NCI-H82 treated with DMSO at 0.1 percent for 48 hours (cell line): ENCODE data around the gene GIPC3.

Experiments
- DNase-seq: peaks from one replicate; lab custom pipeline; 2025; ENCODE audit not compliant: unreplicated experiment; lab: John Stamatoyannopoulos, UW

The GIPC3 gene

GRCh38 chr19:3634496-3635045, 49.3 kb downstream of the GIPC3 start:
- DNase-seq = no peak

- DNase-seq = no peak
Measured at GRCh38 chr19:3636506-3636905, 51.2 kb downstream of the GIPC3 start.

- no peak for DNase-seq
Measured at GRCh38 chr19:3636962-3637361, 51.7 kb downstream of the GIPC3 start.

DNA sequence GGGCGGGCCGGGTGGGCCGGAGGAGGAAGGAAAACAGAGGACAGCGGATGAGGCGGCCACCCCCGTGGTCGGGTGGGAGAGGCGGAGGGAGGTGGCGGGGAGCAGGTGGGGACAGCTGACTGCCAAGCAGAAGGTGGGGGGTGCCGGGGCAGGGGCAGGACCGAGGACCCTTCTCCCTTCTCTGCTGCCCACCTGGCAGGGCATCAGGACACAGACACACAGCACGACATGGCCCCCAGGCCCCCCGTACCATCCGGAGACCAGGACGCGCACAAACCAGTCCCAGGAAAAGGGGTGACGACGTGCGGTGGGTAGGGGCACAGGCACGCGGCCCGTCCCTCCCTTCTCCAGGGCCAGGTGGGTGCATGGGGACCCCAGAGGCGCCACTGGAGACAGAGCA, 52.3 kb downstream of the GIPC3 start:
- no peak for DNase-seq

- no peak for DNase-seq
Measured at GRCh38 chr19:3638208-3639193, 53.2 kb downstream of the GIPC3 start.

DNA sequence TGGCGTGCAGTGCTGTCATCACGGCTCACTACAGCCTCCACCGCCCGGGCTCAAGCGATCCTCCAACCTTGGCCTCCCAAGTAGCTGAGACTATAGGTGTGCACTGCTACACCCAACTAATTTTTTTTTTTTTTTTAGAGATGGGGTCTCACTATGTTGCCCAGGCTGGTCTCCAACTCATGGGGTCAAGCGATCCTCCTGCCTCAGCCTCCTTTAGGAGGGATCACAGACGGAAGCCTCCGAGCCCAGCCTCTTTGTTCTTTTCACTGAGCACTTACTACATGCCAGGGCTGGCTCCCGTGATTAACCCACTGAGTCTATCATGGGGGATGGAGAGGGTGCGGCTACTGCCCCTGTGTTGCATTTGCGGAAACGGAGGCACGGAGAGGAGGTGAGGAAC, 54.2 kb downstream of the GIPC3 start:
- no peak for DNase-seq

GRCh38 chr19:3641515-3642269, 56.4 kb downstream of the GIPC3 start:
- no peak for DNase-seq

DNA sequence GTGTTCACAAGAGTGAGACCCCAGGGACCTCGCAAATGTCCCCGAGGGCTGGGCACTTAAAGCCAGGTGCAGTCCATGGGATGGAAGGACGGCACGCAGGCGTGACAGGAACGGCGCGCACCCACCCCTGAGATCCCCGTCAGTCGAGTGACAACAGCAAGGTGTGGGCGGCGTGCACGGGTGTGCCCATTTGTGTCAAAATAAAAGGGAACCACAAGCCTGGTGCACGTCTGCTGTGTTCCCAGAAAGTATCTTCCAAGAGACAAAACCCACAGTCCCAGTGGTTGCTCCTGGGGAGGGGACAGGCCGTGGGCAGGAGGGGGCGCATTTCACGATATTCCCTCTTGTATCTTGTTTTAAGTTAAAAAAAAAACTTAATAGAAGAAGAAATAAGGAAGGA, 57.0 kb downstream of the GIPC3 start:
- DNase-seq = no peak
